RKO (cell line): ENCODE data around the gene RPL28.
"Not testable (repeated sequence)": the region's sequence is repeated elsewhere in the genome, so short reads cannot be mapped to it uniquely, and the experiment has no call there.

Source experiments
- DNase-seq: peaks from one replicate; pipeline ENCODE4 v3.0.0-alpha.2; 2016; ENCODE audit warnings: low spot score

Gene RPL28

GRCh38 chr19:55392820-55393761, 7.4 kb downstream of the RPL28 start:
- no peak for DNase-seq

- DNase-seq: no peak
These were observed 12.6 kb downstream of the RPL28 start for GRCh38 chr19:55398200-55398925.

- DNase-seq: no peak
These were observed 14.8 kb downstream of the RPL28 start for GRCh38 chr19:55400281-55401087.

- DNase-seq: not testable (repeated sequence)
These were observed 15.7 kb downstream of the RPL28 start for GRCh38 chr19:55401390-55401789.

- DNase-seq: no peak
These were observed 16.8 kb downstream of the RPL28 start for GRCh38 chr19:55402509-55402908.

- DNase-seq: no peak
These were observed 19.9 kb downstream of the RPL28 start for GRCh38 chr19:55405638-55406037.

GRCh38 chr19:55406091-55406825, 20.5 kb downstream of the RPL28 start:
- DNase-seq: no peak

GRCh38 chr19:55406826-55407549, 21.3 kb downstream of the RPL28 start:
- no peak for DNase-seq

GRCh38 chr19:55407550-55407799, 21.7 kb downstream of the RPL28 start, which contains the start of gene UBE2S:
UBE2S (minus strand) TSS chr19:55407788; CDS start chr19:55407589, 199 bp downstream.
- DNase-seq: not testable (repeated sequence)

GRCh38 chr19:55407800-55408532, 22.2 kb downstream of the RPL28 start:
- peak; percentile 99 for DNase-seq

- DNase-seq: no peak
These were observed 22.8 kb downstream of the RPL28 start for GRCh38 chr19:55408533-55408872.

GRCh38 chr19:55409179-55409578, 23.4 kb downstream of the RPL28 start:
- DNase-seq: not testable (repeated sequence)

- no peak for DNase-seq
These were observed 24.4 kb downstream of the RPL28 start for GRCh38 chr19:55410168-55410567.

- DNase-seq: peak; percentile 91
These were observed 32.5 kb downstream of the RPL28 start for GRCh38 chr19:55418185-55418584.

GRCh38 chr19:55419103-55419502, 33.4 kb downstream of the RPL28 start:
- no peak for DNase-seq

GRCh38 chr19:55419624-55420236, 34.0 kb downstream of the RPL28 start:
- no peak for DNase-seq

GRCh38 chr19:55421281-55421680, 35.5 kb downstream of the RPL28 start:
- not testable (repeated sequence) for DNase-seq

- DNase-seq: no peak
These were observed 37.7 kb downstream of the RPL28 start for GRCh38 chr19:55423225-55424005.

- DNase-seq: no peak
These were observed 38.8 kb downstream of the RPL28 start for GRCh38 chr19:55424518-55424917.
